IMR-90 (cell line): Measurements from ENCODE around the gene NR1I3. TPM values are rescaled to one million over a fixed set of nuclear protein-coding genes. Genes with fewer than 3 reads are reported as not detected.

Experiments used
- microRNA-seq, 2 experiments: library from miRNA; stranded (forward) in 1 of 2; unstranded in 1 of 2; fragments of 10-50 nt in 1 of 2; fragments of <30 nt in 1 of 2; gene quantifications in 1 of 2; microRNA quantifications in 1 of 2; one replicate each; pipeline versions ENCODE3 to v1.1.0; 2013 to 2020; ENCODE audit not compliant: insufficient read depth in 1 of 2, insufficient read length in 1 of 2, unreplicated experiment in 1 of 2
- polyA plus RNA-seq, 3 experiments: library from polyadenylated mRNA; depleted of rRNA; stranded (reverse); fragments of >200 nt; gene quantifications; 2 replicates each; pipeline ENCODE4 v1.2.3, GENCODE V29; 2012; ENCODE audit warnings: low replicate concordance in 1 of 3
- total RNA-seq: library from RNA; depleted of rRNA; stranded (reverse); fragments of >200 nt; gene quantifications from 2 replicates; pipeline ENCODE4 v1.2.3, GENCODE V29; 2012; rRNA removed

NR1I3 gene
- total and polyA plus RNA-seq, 2 of the 4 experiments (the other 2 are of a cell fraction), result not detected

Small RNAs within 50 kb of the gene (microRNA-seq; reads per million reads assigned to microRNA genes)
- not detected for gene MIR5187 (ENCODE audit: unreplicated experiment)

Other genes with a start within 250 kb of the NR1I3 start
- gene F11R, start 217.1 kb downstream of the NR1I3 start, total RNA-seq, result 0.83 and 2.2 TPM in 2 replicates
- gene F11R, start 217.1 kb downstream of the NR1I3 start, polyA plus RNA-seq (2012; rRNA removed), result 0.47 and 0.79 TPM in 2 replicates
- not detected in 2 replicates for gene TSTD1, start 199.2 kb downstream of the NR1I3 start, total RNA-seq
- gene TSTD1, start 199.2 kb downstream of the NR1I3 start, polyA plus RNA-seq (2012; rRNA removed), result 0.21 TPM in 1 of 2 replicates, not detected in the other
- gene USF1, start 192.2 kb downstream of the NR1I3 start, total RNA-seq, result 62.2 and 78.9 TPM in 2 replicates
- gene USF1, start 192.2 kb downstream of the NR1I3 start, polyA plus RNA-seq (2012; rRNA removed), result 34.6 and 37.1 TPM in 2 replicates
- not detected in 2 replicates for gene ARHGAP30, start 168.3 kb downstream of the NR1I3 start, total RNA-seq
- gene ARHGAP30, start 168.3 kb downstream of the NR1I3 start, polyA plus RNA-seq (2012; rRNA removed), result 0.02 and 0.03 TPM in 2 replicates
- gene NECTIN4, start 148.6 kb downstream of the NR1I3 start, total RNA-seq, result under 0.01 and 0.18 TPM in 2 replicates
- gene NECTIN4, start 148.6 kb downstream of the NR1I3 start, polyA plus RNA-seq (2012; rRNA removed), result 0.13 and 0.24 TPM in 2 replicates
- 0.18 TPM in 1 of 2 replicates, not detected in the other for gene KLHDC9, start 139.8 kb downstream of the NR1I3 start, total RNA-seq
- 0.70 and 1.1 TPM in 2 replicates for gene KLHDC9, start 139.8 kb downstream of the NR1I3 start, polyA plus RNA-seq (2012; rRNA removed)
- 62.4 and 166 TPM in 2 replicates for gene PFDN2, start 120.2 kb downstream of the NR1I3 start, total RNA-seq
- 179 and 180 TPM in 2 replicates for gene PFDN2, start 120.2 kb downstream of the NR1I3 start, polyA plus RNA-seq (2012; rRNA removed)
- 22.8 TPM in 2 replicates for gene NIT1, start 120.1 kb downstream of the NR1I3 start, total RNA-seq
- gene NIT1, start 120.1 kb downstream of the NR1I3 start, polyA plus RNA-seq (2012; rRNA removed), result 33.2 and 33.6 TPM in 2 replicates
- 35.3 and 47.9 TPM in 2 replicates for gene DEDD, start 105.5 kb downstream of the NR1I3 start, total RNA-seq
- 40.2 and 47.1 TPM in 2 replicates for gene DEDD, start 105.5 kb downstream of the NR1I3 start, polyA plus RNA-seq (2012; rRNA removed)
- gene UFC1, start 84.2 kb downstream of the NR1I3 start, total RNA-seq, result 134 and 137 TPM in 2 replicates
- 113 and 140 TPM in 2 replicates for gene UFC1, start 84.2 kb downstream of the NR1I3 start, polyA plus RNA-seq (2012; rRNA removed)
- gene USP21, start 78.7 kb downstream of the NR1I3 start, total RNA-seq, result 3.3 and 6.3 TPM in 2 replicates
- 23.8 and 24.7 TPM in 2 replicates for gene USP21, start 78.7 kb downstream of the NR1I3 start, polyA plus RNA-seq (2012; rRNA removed)
- gene PPOX, start 71.8 kb downstream of the NR1I3 start, total RNA-seq, result 6.1 TPM in 2 replicates
- gene PPOX, start 71.8 kb downstream of the NR1I3 start, polyA plus RNA-seq (2012; rRNA removed), result 14.3 and 14.8 TPM in 2 replicates
- gene B4GALT3, start 60.7 kb downstream of the NR1I3 start, total RNA-seq, result 11.4 and 19.9 TPM in 2 replicates
- 36.0 and 41.5 TPM in 2 replicates for gene B4GALT3, start 60.7 kb downstream of the NR1I3 start, polyA plus RNA-seq (2012; rRNA removed)
- 0.28 and 0.72 TPM in 2 replicates for gene ADAMTS4, start 39.1 kb downstream of the NR1I3 start, total RNA-seq
- gene ADAMTS4, start 39.1 kb downstream of the NR1I3 start, polyA plus RNA-seq (2012; rRNA removed), result 0.39 and 0.40 TPM in 2 replicates
- 85.5 and 122 TPM in 2 replicates for gene NDUFS2, start 35.8 kb downstream of the NR1I3 start, total RNA-seq
- gene NDUFS2, start 35.8 kb downstream of the NR1I3 start, polyA plus RNA-seq (2012; rRNA removed), result 101 and 103 TPM in 2 replicates
- gene FCER1G, start 22.9 kb downstream of the NR1I3 start, total RNA-seq, result not detected in 2 replicates
- gene FCER1G, start 22.9 kb downstream of the NR1I3 start, polyA plus RNA-seq (2012; rRNA removed), result 0.44 and 0.57 TPM in 2 replicates
- not detected in 2 replicates for gene APOA2, start 14.6 kb downstream of the NR1I3 start, total RNA-seq
- gene APOA2, start 14.6 kb downstream of the NR1I3 start, polyA plus RNA-seq (2012; rRNA removed), result not detected in 2 replicates
- gene TOMM40L, start 12.1 kb downstream of the NR1I3 start, total RNA-seq, result 11.4 and 12.5 TPM in 2 replicates
- gene TOMM40L, start 12.1 kb downstream of the NR1I3 start, polyA plus RNA-seq (2012; rRNA removed), result 7.7 and 7.9 TPM in 2 replicates
- gene PCP4L1, start 20.5 kb upstream of the NR1I3 start, total RNA-seq, result not detected in 2 replicates
- gene PCP4L1, start 20.5 kb upstream of the NR1I3 start, polyA plus RNA-seq (2012; rRNA removed), result not detected in 2 replicates
- 0.18 and 0.28 TPM in 2 replicates for gene MPZ, start 71.8 kb upstream of the NR1I3 start, total RNA-seq
- 0.80 and 0.96 TPM in 2 replicates for gene MPZ, start 71.8 kb upstream of the NR1I3 start, polyA plus RNA-seq (2012; rRNA removed)
- 36.1 and 158 TPM in 2 replicates for gene SDHC, start 76.2 kb upstream of the NR1I3 start, total RNA-seq
- gene SDHC, start 76.2 kb upstream of the NR1I3 start, polyA plus RNA-seq (2012; rRNA removed), result 155 and 235 TPM in 2 replicates
- gene CFAP126, start 129.7 kb upstream of the NR1I3 start, total RNA-seq, result not detected in 2 replicates
- gene CFAP126, start 129.7 kb upstream of the NR1I3 start, polyA plus RNA-seq (2012; rRNA removed), result not detected in 2 replicates